H4 (cell line): ENCODE results near the gene SPPL2A. TPM values are rescaled to one million over a fixed set of nuclear protein-coding genes. Genes with fewer than 3 reads are reported as not detected.
"Not testable (repeated sequence)": the region's sequence is repeated elsewhere in the genome, so short reads cannot be mapped to it uniquely, and the experiment has no call there.

ENCODE experiments used
- DNase-seq: peaks from one replicate; pipeline ENCODE4 v3.0.0-alpha.2; 2015; ENCODE audit warnings: low spot score
- total RNA-seq: library from RNA; depleted of rRNA; stranded (reverse); fragments of >200 nt; shearing (Covaris generic); gene quantifications from 2 replicates; pipeline ENCODE4 v1.2.3, GENCODE V29; 2014

Gene SPPL2A
- total RNA-seq, 1 experiment from 2014 or later: 148 TPM

DNA sequence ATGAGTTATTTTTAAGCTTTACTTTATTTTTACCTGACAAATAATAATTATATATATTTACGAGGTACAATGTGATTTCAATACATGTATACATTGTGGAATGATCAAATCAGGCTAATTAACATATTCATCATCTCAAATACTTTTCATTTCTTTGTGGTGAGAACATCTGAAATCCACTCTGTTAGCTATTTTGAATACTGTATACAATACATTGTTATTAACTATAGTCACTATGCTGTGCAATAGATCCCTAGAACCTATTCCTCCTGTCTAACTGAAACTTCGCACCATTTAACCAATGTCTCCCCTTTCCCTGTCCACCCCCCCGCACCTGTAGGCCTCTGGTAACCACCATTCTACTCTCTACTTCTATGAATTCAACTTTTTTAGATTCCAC, 7.9 kb upstream of the SPPL2A start:
- DNase-seq: no peak

DNA sequence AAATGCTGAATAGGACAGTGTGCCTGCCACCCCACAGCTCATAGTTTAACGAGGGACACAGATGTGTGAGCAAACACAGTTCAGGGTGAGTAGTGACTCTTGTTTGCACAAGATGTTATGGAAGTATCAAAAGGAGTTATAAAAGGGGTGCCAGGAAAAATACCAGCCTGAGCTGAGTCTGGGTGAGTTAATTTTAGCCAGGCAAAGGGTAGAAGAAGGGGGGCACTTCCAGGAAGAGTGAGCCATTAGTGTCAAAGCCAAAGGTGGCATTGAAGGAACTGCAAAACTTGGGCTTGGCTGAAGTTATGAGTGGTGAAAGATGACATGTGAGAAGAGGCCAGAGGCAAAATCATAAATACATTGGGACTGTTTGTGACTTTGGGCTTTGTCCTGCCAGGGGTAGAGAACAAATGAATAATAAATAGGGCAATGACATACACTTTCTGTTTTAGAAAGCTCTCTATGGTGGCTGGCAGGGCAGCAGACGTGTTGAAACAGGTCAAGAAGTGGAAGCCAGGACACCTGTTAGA, 1.9 kb upstream of the SPPL2A start:
- DNase-seq: no peak

DNA sequence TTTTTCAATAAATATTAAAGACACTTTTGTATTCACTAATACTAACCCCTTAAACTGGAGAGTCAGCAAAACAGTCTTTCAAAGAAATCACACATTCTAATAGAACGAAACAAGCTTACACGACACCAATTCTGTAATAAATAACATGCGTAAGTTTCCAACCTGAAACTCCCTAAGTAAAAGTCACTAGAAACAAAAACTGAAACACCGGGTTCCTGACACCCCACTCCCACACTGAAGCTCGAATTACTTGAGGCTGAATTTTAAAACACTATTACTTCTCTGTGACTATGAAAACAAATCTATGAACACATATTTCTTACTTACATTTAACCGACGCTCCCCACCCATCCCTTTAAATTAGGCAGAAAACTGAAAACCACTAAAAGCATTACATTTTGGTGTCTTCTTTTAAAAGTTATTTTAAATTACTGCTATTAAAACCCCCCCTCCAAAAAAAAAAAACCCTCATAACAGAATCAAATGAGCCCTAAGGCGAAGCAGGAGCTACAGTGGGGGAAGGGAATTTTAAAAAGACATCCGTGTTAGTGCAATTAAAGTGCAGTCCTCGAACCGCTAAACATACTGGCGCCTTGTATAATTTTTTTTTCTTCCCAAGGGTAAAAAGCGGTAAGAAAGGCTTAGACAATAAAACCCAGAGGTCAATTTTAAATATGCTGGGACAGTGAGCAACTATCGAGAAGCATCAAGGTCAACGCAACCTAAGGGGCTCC, 878 bp downstream of the SPPL2A start:
- DNase-seq: no peak

DNA sequence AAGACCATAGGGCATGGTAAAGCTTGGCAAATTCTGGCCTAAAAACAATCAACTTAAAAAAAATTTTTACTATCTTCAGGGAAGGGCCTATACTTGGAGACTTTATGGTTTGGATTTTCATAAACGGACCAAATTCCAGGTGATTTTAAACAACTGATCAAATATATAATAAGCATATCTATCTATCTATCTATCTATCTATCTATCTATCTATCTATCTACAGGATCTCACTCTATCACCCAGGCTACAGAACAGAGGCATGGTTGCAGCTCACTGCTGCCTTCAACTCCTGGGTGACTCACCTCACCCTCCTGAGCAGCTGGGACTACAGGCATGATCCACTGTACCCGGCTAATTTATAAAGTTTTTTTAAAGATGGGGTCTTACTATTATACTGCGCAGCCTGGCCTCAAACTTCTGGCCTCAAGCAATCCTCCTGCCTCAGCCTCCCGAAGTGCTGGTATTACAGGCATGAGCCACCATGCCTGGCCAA, 6.7 kb downstream of the SPPL2A start:
- no peak for DNase-seq

DNA sequence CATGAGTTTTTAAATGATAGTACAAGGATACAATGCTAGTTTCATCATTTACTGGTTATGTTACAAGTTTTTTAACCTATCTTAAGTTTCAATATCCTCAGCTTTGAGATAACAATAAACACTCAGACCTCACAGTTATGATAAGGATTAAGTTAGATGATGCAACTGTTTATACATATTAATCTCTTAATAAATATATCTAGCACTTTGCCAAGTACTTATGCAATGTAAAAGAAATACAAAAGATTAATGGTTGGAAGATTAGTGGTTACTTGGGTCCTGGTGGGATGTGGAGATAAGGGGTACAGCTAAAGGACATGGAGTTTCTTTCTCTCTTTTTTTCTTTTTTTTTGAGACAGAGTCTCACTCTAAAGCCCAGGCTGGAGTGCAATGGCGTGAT, 12.0 kb downstream of the SPPL2A start:
- no peak for DNase-seq

DNA sequence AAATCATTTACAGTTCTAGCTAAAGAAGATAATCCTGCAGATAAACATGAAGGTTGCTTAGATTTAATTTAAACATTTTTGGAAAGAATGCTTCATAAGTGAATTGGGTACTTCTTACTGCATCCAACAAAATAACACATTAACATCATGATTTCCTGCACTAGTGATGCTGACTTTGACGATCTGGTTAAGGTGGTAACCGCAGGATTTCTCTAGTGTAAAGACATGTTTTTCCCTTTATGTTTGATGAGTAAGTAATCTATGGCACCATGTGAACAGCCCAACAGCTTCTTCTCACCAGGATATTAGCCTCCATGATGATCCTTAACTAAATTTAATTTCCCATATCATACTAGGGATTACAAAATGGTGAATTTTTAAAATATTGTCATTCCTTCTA, 14.1 kb downstream of the SPPL2A start:
- DNase-seq: no peak

DNA sequence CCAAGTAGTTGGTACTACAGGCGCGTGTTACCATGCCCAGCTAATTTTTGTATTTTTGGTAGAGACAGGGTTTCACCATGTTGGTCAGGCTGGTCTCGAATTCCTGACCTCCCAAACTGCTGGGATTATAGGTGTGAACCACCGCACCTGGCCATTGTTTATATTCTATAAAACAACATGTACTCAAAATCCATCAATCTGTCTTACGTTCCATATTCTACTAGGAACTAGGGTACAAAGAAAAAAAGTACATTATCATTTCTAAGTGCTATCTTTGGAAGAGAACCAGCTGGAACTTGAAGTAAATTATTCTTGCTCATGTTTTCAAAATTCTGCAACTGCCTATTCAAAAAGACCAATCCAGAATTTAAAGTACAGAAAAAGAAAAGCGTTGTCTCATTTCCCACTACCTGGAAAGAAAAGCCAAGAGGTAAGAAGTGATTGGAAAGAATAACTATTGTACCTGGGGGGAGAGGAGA, 15.2 kb downstream of the SPPL2A start:
- DNase-seq: no peak

DNA sequence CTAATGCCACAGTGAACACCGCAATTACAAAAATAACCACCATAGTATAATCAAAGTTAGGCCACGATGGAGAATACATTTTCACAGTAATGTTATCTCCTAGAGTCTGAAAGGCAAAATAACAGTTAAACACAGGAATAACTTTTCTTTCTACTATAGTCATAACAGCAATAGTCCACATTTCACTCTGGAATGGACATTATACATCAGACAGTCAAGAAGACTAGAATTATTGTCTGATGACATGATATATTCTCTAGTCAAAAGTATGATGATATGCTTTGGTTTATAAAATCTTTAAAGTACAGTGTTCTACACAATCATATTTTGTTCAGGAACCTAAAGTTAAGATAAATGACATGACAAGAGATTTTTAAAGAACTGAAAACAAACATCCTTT, 18.0 kb downstream of the SPPL2A start:
- no peak for DNase-seq

DNA sequence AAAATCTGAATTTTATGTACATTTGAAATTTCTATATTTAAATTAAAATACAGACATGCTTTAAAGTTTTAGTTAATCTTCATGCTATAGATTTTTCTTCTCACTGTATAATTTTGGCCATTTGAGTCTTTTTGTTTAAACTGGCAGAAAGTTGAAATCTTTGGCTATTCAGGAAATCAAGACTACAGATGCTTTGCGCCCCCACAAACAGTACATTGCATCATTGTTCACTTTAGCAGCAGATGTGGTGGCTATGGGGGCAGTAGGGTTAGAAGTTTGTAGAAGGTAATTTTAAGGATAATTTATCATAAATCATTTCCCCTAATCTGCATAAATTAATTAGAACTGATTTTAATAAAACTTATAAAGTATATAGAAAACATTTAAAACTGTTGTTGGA, 20.9 kb downstream of the SPPL2A start:
- DNase-seq: no peak

DNA sequence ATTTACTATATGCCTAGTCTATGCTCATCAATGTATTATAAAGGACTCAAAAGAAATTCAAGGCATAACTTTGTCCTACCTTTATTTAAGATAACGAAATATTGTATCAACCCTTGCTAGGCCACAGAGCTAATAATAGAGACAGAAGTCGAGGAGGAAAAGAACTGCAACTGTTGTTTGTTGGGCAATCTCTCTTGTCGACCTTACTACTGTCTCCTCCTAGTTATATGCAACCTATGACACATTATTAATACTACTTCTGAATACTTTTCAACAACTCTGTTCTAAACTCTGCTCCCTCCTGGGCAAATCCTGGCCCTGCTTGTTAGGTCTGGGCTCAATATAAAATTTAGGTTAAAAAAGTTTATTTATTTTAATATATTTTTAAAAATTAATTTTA, 24.6 kb downstream of the SPPL2A start:
- DNase-seq: no peak

DNA sequence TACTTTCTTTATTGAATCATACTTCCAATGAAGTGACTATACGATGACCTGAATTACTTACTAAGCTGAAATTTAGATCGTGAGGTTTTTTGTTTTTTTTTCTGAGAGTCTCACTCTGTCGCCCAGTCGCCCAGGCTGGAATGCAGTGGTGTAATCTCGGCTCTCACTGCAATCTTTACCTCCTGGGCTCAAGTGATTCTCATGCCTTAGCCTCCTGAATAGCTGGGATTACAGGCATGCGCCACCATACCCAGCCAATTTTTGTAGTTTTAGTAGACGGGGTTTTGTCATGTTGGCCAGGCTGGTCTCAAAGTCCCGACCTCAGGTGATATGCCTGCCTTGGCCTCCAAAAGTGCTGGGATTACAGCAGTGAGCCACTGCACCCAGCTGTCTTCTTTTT, 28.7 kb downstream of the SPPL2A start:
- no peak for DNase-seq

DNA sequence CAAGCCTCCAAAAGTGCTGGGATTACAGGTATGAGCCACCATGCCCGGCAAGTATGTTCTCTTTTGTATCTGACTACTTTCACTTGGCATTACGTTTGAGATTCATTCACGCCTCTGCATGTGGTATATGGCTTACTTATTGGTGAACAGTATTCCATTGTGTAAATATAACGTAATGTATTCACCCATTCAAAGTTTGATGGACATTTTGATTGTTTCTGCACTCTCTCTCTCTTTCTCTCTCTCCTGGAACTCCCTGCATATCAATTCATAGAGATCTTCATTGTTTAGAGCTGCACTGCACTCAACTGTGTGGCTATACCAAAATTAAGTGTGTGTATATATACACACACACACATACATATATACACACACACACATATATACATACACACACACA, 30.4 kb downstream of the SPPL2A start:
- no peak for DNase-seq

DNA sequence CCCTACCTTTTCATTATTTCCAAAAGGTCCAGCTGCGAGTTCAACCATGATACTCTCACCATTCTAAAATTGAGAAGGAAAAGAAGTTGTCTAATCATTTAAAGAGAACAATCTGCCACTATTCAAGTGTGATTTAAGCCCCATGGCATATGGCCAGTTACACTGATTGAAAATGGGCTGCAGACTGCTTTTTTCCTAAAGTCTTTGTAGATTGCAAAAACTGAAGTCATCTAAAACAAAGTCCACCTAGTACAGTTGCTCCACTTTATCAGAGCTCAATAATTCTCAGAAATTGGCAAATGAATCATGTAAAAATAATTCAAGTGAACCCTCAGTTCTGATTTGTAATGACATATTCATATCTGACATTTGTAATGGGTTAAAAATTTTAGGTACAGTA, 39.2 kb downstream of the SPPL2A start:
- DNase-seq: no peak

DNA sequence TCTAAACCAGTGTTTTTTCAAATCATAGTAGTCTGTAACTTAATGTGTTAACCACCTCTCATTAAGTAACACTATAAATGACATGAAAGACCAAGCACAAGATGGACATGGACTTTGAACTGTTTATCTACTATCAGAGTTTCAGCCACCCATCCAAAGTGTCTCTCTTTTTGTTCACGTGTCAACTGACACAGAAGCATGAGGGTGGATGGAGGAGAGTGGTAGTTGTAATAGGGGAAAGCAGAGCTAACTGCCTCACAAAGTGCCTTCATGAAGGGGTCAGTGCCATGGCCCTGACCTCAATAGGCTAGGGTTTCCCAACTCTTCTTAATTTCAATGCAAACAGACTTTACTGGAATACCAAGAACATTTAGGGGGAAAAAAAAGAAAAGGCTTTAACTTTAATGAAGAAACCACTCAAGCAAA, 46.8 kb downstream of the SPPL2A start:
- no peak for DNase-seq

DNA sequence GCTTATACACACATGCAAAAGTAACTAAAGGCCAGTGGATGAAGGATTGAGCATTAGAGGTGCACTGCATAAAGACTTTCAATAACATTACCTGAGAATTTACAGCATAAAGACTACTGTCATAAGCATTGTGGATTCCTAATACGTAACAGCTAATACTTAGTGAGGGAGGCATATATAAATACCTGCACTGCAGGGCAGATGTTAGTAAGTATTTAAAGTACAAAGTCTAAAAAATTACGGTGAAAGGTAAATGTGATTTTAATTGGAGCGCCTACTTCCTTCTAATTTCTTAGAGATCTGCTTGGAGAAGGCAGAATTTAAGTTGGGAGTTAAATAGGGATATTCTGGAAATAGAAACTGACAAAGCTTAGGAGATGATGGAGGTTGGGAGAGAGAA, 53.5 kb downstream of the SPPL2A start:
- DNase-seq: no peak

DNA sequence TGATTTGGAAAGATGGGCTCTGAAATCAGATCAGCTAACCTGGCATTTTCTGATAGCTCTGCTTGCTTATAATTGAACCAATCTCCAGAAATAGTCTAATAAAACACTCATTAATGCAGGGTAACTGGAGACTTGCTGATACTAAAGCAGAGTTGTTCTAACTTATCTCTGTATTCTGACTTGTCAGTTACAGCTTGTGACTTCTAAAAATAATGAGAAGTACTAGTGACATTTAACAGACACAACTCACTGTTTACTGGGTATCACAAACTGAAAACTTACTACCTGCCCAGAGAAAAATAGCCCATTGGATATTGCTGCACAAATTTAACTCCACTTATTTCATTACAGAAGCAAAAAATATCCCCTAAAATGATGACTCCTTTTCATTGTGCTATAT, 54.9 kb downstream of the SPPL2A start:
- DNase-seq: no peak

DNA sequence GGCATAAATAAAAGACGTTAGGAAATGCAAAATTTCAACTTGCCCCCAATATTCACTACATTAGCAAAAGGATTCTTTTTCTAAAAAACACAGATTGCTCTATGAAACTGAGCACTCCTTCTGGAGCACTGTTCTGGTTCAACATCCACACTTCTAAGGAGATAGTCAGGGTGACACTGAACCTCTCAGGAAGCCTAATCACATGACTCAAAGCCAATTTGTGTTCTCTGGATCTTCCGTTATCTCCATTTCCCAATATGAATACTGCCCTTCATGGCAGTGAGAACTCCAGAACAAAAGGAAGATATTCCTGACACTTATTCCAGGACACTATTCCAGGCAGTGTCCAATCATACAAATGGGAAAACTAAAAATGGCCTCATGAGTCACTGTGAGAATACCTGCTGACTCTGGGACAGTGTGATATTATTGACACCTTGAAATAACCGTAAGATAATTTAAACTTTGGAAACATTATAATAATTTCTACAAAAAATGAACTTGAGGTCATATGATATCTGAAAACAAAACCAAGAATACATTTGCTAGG, 57.6 kb downstream of the SPPL2A start:
- DNase-seq: no peak

DNA sequence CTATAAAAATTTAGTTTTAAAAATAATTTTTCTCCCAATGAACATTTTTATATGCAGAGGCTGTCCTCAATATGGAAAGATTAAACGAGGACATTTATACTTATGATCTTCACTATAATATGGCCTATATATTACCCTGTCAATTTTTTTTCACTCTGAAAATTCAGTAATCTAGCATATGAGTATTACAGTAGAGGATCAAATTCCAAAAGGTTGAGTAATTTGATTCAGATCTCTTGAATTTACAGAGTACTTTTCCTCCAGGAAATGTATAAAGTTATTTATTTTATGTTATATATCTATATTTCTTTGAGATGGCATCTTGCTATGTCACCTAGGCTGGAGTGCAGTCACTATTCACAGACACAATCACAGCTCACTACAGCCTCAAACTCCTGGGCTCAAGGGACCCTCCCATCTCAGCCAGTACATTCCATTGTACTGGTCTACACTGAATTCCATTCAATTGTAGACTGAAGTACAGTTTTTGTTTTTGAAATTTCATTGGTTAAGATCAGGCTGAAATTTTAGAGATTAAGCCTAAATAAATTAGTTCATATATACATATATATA, 62.7 kb downstream of the SPPL2A start:
- no peak for DNase-seq

DNA sequence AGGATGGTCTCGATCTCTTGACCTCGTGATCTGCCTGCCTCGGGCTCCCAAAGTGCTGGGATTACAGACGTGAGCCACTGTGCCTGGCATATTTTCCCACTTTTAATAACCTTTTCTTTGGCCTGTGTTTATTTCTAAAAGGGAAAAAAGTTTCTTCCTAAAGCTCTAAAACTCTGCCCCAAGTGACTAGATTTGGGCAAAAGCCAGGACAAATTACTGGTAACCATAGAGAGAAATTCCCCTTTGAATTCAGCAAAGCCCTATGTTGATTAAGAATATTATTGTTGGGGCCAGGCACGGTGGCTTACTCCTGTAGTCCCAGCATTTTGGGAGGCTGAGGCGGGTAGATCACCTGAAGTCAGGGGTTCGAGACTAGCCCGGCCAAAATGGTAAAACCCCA, 67.4 kb downstream of the SPPL2A start:
- no peak for DNase-seq

DNA sequence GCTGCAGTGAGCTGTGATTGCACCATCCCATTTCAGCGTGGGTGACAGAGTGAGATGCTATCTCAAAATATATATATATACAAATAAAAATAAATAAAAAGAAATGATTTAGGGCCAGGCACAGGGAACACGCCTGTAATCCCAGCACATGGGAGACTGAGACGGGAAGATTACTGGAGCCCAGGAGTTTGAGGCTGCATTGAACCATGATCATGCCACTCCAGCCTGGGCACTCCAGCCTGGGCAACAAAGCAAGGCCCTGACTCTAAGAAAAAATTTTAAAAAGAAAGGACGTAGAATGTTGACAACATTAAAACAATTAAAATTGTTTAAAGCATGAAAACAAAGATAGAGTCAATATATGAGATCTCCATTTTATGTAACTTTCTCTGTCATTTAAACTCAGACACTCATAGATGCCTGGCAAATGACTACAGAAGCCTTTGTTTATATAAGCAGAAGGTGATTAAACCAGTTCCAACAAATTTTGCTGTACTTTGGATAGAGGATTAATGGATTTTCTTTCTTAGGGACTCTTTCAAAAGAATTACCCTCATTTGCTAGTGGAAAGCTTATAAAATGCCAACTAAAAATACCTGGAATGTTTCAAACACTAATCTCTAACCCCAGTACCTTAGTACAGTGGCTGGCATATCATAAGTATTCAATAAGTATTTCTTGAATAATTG, 68.3 kb downstream of the SPPL2A start:
- DNase-seq: no peak

DNA sequence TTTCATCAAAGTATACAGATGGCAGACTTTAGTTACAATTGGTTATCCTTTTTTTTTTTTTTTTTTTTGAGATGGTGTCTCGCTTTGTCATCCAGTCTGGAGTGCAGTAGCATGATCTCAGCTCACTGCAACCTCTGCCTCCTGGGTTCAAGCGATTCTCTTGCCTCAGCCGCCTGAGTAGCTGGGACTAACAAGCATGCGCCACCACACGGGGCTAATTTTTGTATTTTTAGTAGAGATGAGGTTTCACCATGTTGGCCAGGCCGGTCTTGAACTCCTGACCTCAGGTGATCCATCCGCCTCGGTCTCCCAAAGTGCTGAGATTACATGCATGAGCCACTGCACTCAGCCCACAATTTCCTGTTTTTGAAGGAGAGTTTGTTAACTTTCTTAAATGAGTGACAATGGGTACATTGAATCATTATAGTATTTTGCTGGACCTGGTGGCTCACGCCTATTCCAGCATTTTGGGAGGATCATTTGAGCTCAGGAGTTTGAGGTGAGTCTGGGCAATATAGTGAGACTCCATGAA, 70.8 kb downstream of the SPPL2A start:
- not testable (repeated sequence) for DNase-seq

DNA sequence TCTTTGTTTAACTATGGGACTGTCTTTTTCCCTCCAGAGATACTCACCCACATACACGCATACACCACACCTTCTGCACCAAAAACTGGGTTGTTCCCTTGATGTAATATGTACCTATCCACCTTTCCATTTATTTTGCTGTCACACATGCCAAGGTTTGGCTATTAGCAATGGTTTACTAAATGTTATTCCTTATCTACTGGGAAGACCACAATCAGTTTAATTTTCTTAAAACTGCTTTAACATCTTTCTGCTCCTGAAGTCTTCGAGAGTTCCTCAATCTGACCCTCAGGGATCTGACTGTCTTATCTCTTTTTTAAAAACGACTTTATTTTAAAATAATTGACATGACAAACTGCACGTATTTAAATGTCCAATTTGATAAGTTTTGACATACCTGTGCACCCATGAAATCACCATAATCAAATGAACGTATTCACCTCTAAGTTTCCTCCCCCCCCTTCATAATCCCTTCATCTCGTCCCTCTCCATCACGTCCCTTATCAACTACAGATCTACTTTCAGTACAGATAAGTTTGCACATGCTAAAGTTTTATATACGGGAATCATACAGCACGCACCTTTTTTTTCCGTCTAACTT, 78.1 kb downstream of the SPPL2A start:
- peak; percentile 6 for DNase-seq
